ENCODE data around the gene ATRIP. TPM values are rescaled to one million over a fixed set of nuclear protein-coding genes. Genes with fewer than 3 reads are reported as not detected.

Gene ATRIP
- total and polyA plus RNA-seq, 7 donors, result 1.8 to 9.4 (median 5.1) TPM

DNA sequence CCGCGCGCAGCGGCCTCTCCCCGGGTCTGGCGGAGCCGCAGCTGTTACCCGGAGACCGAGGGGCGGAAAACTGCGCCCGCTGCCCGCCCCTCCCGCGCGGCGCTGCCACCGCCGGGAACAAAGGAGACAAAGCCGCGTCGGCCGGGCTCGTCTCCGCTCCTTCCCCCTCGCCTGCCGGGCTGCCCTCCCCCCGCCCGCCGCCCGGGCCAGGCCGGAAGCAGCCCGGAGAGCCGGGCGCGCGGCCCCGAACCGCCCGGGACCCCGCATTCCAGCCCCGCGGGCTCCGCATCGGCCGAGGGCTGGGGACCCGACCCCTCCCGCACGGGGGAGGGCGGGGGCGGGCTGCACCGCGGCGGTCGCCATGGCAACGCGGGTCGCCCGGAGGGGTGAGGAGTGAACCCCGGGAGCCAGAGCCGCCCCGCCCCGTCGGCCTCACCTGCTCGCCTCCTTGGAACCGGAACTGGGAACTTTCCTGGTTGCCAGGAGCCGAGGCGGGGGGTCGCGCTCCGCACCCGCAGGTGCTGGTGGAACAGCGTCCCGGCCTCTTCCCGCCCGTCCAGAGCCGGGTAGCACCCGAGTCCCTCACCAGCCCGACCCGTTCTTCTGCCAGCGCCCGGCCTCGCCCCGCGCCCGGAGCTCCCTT, 17.1 kb upstream of the ATRIP start:
- intact Hi-C loops (cut with DNase I), result loop anchor here (2.0 kb wide), 1 partner anchor 27 kb away; no protein-coding TSS in a partner anchor
- Histone ChIP-seq H3K4me3 (peak overlapping the region; percentile 63 to 93 (median 76)), H3K9me3 (no peaks in the 10 kb centered on the region), H3K27me3 (no peaks in the 10 kb centered on the region), H3K4me1 (peaks cover 0 to 63% (median 59%) of the 10 kb centered on the region in 4 donors), H3K36me3 (peaks cover 0 to 19% (median 6%) of the 10 kb centered on the region in 4 donors), H3K27ac (peak overlapping the region; percentile 92 to 96 (median 93))
- DNase-seq, result peak; percentile 86
- no peak for TF ChIP-seq POLR2A (IDR thresholded peaks at IDR 0.05)
- TF ChIP-seq POLR2AphosphoS5 (IDR thresholded peaks at IDR 0.05), result peak in 2 of 4 donors; percentile 33 to 72
- WGBS, 2 donors, result 1% methylated on average over 86 of the region's 86 CpGs

- intact Hi-C loops (cut with DNase I), result loop anchor here (2.0 to 10.0 kb wide), 2 partner anchors 27 to 235 kb away; no protein-coding TSS in a partner anchor
- no peaks in the 10 kb centered on the region for H3K27me3 ChIP-seq
- peak; percentile 95 for DNase-seq
- peak within 1 kb of the TSS; percentile 92 to 96 (median 93) for H3K27ac ChIP-seq
- TF ChIP-seq POLR2AphosphoS5 (IDR thresholded peaks at IDR 0.05) (peak; percentile 28 to 48 (median 36)), POLR2A (IDR thresholded peaks at IDR 0.05) (peak in 1 of 2 donors; percentile 26), EP300 (IDR thresholded peaks at IDR 0.05) (no peak), CTCF (IDR thresholded peaks at IDR 0.05) (no peak)
- 6 to 18% methylated on average over 15 of the region's 15 CpGs for WGBS, 2 donors
- H3K4me1 ChIP-seq, result peaks cover 0 to 63% (median 55%) of the 10 kb centered on the region in 4 donors
- peaks cover 0 to 19% (median 6%) of the 10 kb centered on the region in 4 donors for H3K36me3 ChIP-seq
- H3K4me3 ChIP-seq, result peak within 1 kb of the TSS; percentile 63 to 93 (median 76)
- H3K9me3 ChIP-seq, result no peaks in the 10 kb centered on the region
These were observed 16.4 kb upstream of the ATRIP start, which contains the start of gene PLXNB1 for GRCh38 chr3:48429960-48430707. PLXNB1 (minus strand) TSS chr3:48430086; CDS start chr3:48424611, 5,475 bp downstream.

DNA sequence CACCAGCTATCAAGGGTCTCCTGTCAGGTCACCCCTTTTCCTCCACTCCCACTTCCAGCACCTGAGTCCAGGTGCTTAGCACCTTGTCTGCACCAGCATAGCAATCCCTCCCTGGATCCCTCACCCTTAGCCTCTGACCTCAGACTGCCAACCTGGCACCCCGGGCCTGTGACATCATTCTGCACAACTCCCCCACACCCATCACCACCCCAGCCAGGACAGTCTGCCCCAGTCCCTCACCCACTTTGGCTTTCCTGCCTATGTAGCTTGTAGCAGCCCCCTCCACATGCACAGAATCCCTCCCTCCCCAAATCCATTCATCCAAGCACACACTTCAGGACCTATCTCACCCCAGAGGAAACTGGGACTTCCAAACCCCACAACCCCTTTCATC, 15.8 kb upstream of the ATRIP start:
- no peak overlapping the region for H3K4me3 ChIP-seq
- H3K36me3 ChIP-seq, result peaks cover 0 to 19% (median 6%) of the 10 kb centered on the region in 4 donors
- WGBS, 2 donors, result 41 to 79% methylated on average over 1 of the region's 1 CpG
- intact Hi-C loops (cut with DNase I), result loop anchor here (10.0 kb wide), 1 partner anchor 236 kb away; no protein-coding TSS in a partner anchor
- peaks cover 0 to 63% (median 52%) of the 10 kb centered on the region in 4 donors for H3K4me1 ChIP-seq
- H3K27ac ChIP-seq, result peak overlapping the region; percentile 92 to 96 (median 93)
- no peaks in the 10 kb centered on the region for H3K27me3 ChIP-seq
- DNase-seq, result peak; percentile 62
- TF ChIP-seq EP300 (IDR thresholded peaks at IDR 0.05), result no peak
- no peaks in the 10 kb centered on the region for H3K9me3 ChIP-seq

DNA sequence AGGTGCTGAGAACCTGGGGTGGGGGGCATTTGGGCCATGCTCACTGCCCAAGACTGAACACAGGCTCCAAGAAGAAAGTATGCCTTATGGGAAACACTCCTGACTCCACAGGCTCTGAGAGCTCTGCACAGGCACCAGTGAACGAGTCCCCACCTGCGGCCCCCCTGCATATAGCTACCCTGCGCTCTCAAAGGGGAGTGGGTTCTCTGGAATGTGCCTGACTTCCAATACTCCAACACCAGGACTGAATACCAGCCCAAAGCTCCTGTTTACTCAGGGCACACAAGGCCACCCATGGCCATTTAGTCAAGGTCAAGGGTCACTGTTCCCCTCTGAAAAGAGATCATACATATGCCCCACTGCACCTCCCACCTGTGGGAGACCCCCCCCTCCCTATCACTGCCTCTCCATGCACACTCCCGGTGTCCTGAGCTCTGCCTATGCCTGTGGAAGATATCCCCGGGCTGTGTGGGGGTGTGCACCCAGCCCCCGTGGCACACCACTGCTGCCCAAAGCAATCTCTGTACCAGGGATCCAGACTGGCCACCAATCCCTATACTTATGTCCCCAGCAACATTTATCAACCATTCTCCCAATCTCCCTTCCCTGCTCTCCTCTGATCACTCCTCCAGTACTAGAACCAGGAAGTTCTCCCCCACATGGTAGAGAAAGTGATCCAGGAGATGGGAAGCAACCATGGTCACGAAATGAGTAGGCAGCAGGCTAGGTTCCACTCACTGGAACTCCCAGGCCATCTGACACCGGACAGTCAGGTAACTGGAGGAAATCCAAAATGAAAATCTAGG, 15.1 kb upstream of the ATRIP start:
- H3K27me3 ChIP-seq, result no peaks in the 10 kb centered on the region
- peaks cover 0 to 19% (median 6%) of the 10 kb centered on the region in 4 donors for H3K36me3 ChIP-seq
- H3K9me3 ChIP-seq, result no peaks in the 10 kb centered on the region
- no peak for TF ChIP-seq POLR2A (IDR thresholded peaks at IDR 0.05)
- TF ChIP-seq EP300 (IDR thresholded peaks at IDR 0.05), result no peak
- no peak for TF ChIP-seq POLR2AphosphoS5 (IDR thresholded peaks at IDR 0.05)
- no peak for TF ChIP-seq CTCF (IDR thresholded peaks at IDR 0.05)
- peak; percentile 58 for DNase-seq
- H3K27ac ChIP-seq, result peak overlapping the region; percentile 92 to 96 (median 93)
- H3K4me3 ChIP-seq, result no peak overlapping the region
- 89 to 92% methylated on average over 8 of the region's 8 CpGs for WGBS, 2 donors
- peaks cover 0 to 58% (median 46%) of the 10 kb centered on the region in 4 donors for H3K4me1 ChIP-seq
- intact Hi-C loops (cut with DNase I), result loop anchor here (10.0 kb wide), 1 partner anchor 237 kb away; no protein-coding TSS in a partner anchor

Measured in sigmoid colon (tissue), 7 donors.